ENCODE results near the gene MGAT1.

DNA sequence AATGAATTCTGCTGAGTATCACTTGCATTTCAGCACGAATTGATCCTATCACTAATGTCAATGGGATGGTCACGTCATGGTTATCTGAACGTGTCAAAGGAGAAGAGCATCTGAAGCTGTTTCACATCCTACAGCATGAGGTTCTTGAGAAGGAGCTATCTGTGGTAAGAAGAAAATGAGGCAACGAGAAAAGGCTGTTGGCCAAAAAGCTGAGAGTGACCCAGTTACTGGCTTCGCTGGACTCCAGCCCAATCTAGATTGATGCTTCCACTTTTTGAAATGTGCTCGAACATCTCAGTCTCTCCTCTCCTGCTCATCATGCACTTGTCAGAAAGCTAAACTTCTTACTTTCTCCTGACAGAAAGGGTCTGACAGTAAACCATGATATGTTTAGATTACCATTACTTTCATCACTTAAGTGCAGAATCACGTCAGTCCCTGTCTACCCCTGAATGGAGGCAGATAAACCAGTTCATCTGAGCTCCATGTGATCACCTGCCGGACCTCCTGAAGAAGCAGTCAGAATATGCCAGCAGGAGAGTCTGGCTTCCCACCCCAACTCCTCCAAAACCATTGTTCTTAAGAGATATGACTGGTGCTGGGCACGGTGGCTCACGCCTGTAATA is 22.5 kb downstream of the MGAT1 start:
- TF ChIP-seq, protein P1, sequence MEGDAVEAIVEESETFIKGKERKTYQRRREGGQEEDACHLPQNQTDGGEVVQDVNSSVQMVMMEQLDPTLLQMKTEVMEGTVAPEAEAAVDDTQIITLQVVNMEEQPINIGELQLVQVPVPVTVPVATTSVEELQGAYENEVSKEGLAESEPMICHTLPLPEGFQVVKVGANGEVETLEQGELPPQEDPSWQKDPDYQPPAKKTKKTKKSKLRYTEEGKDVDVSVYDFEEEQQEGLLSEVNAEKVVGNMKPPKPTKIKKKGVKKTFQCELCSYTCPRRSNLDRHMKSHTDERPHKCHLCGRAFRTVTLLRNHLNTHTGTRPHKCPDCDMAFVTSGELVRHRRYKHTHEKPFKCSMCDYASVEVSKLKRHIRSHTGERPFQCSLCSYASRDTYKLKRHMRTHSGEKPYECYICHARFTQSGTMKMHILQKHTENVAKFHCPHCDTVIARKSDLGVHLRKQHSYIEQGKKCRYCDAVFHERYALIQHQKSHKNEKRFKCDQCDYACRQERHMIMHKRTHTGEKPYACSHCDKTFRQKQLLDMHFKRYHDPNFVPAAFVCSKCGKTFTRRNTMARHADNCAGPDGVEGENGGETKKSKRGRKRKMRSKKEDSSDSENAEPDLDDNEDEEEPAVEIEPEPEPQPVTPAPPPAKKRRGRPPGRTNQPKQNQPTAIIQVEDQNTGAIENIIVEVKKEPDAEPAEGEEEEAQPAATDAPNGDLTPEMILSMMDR (IDR thresholded peaks at IDR 0.05; ENCODE audit: insufficient read depth, low read depth, low read length) = no peak
- no peak for TF ChIP-seq EZH2 (IDR thresholded peaks at IDR 0.05; ENCODE audit: insufficient read depth, low read length)

All from astrocyte (in vitro differentiated cells and primary cell).